Left renal cortex interstitium (tissue), 4 donors: ENCODE data around the gene RPL7L1. TPM values are rescaled to one million over a fixed set of nuclear protein-coding genes. Genes with fewer than 3 reads are reported as not detected.

Source experiments
- DNase-seq, 4 donors: peaks; one replicate each; pipeline ENCODE4 v3.0.0-alpha.2; 2013; ENCODE audit warnings: low read depth in 4 of 4, low spot score in 2 of 4, missing footprints in 1 of 4
- polyA plus RNA-seq, 4 donors: library from polyadenylated mRNA; unstranded; fragments of 120-200 nt; gene quantifications; one replicate each; pipeline ENCODE4 v1.2.1, GENCODE V29; 2013; ENCODE audit not compliant: insufficient read length in 4 of 4

RPL7L1 gene
- polyA plus RNA-seq, 4 donors = 97.6 to 127 (median 113) TPM

GRCh38 chr6:42928986-42929820 lies 49.8 kb downstream of the RPL7L1 start, which contains the start of gene CNPY3:
Gene CNPY3 (plus strand): TSS chr6:42929480. CDS start chr6:42929571, 91 bp downstream.
- peak; percentile 88 to 93 (median 90) for DNase-seq

- peak in 3 of 4 donors; percentile 58 to 69 (median 66) for DNase-seq
Measured at GRCh38 chr6:42929821-42930360, 50.5 kb downstream of the RPL7L1 start.

- no peak for DNase-seq
Measured at GRCh38 chr6:42932412-42932811, 53.0 kb downstream of the RPL7L1 start.

- no peak for DNase-seq
Measured at GRCh38 chr6:42933205-42933604, 53.8 kb downstream of the RPL7L1 start.

- DNase-seq = no peak
Measured at GRCh38 chr6:42935322-42935721, 55.9 kb downstream of the RPL7L1 start.

GRCh38 chr6:42936398-42936797 lies 57.0 kb downstream of the RPL7L1 start:
- DNase-seq = no peak

- no peak for DNase-seq
Measured at GRCh38 chr6:42937548-42938427, 58.4 kb downstream of the RPL7L1 start.

GRCh38 chr6:42938428-42938796 lies 59.0 kb downstream of the RPL7L1 start:
- no peak for DNase-seq

- no peak for DNase-seq
Measured at GRCh38 chr6:42938987-42939809, 59.8 kb downstream of the RPL7L1 start.

Other genes starting within 250 kb of the RPL7L1 start
- 1 to 10 TPM; 1.8 to 4.4 (median 2.8) TPM for gene PRPH2, start 157.0 kb upstream of the RPL7L1 start, polyA plus RNA-seq
- gene TBCC, start 133.5 kb upstream of the RPL7L1 start, polyA plus RNA-seq = 10 to 100 TPM; 19.8 to 26.7 (median 23.9) TPM
- gene BICRAL, start 97.6 kb upstream of the RPL7L1 start, polyA plus RNA-seq = 10 to 100 TPM; 13.3 to 16.5 (median 15.8) TPM
- gene PTCRA, start 36.4 kb downstream of the RPL7L1 start, polyA plus RNA-seq = under 1 TPM; 0.27 to 0.47 (median 0.39) TPM
- 10 to 100 TPM; 59.5 to 71.6 (median 62.2) TPM for gene CNPY3, start 49.9 kb downstream of the RPL7L1 start, polyA plus RNA-seq
- gene GNMT, start 81.1 kb downstream of the RPL7L1 start, polyA plus RNA-seq = 1 to 10 TPM in 2 of 4 donors, under 1 TPM in 2; 0.79 to 2.6 (median 1.4) TPM
- gene PEX6, start 99.6 kb downstream of the RPL7L1 start, polyA plus RNA-seq = 10 to 100 TPM; 19.5 to 31.1 (median 24.2) TPM
- gene PPP2R5D, start 105.0 kb downstream of the RPL7L1 start, polyA plus RNA-seq = 10 to 100 TPM; 55.6 to 70.3 (median 64.6) TPM
- 100 to 1,000 TPM in 1 of 4 donors, 10 to 100 TPM in 3; 75.3 to 104 (median 87.6) TPM for gene MEA1, start 134.3 kb downstream of the RPL7L1 start, polyA plus RNA-seq
- 100 to 1,000 TPM in 3 of 4 donors, 10 to 100 TPM in 1; 89.8 to 109 (median 102) TPM for gene KLHDC3, start 134.6 kb downstream of the RPL7L1 start, polyA plus RNA-seq
- 10 to 100 TPM; 57.6 to 65.5 (median 58.1) TPM for gene RRP36, start 142.0 kb downstream of the RPL7L1 start, polyA plus RNA-seq
- 10 to 100 TPM; 46.0 to 63.7 (median 52.2) TPM for gene CUL7, start 174.2 kb downstream of the RPL7L1 start, polyA plus RNA-seq
- gene MRPL2, start 179.8 kb downstream of the RPL7L1 start, polyA plus RNA-seq = 10 to 100 TPM; 57.5 to 75.2 (median 67.6) TPM
- gene KLC4, start 180.0 kb downstream of the RPL7L1 start, polyA plus RNA-seq = 10 to 100 TPM; 50.0 to 80.0 (median 65.7) TPM
- gene PTK7, start 196.7 kb downstream of the RPL7L1 start, polyA plus RNA-seq = 100 to 1,000 TPM; 230 to 296 (median 261) TPM